ENCODE measurements around the gene UBE4B. TPM values are rescaled to one million over a fixed set of nuclear protein-coding genes. Genes with fewer than 3 reads are reported as not detected.

UBE4B gene
- total and polyA plus RNA-seq, 2 of the 13 experiments (the other 11 are each of a cell fraction or from before 2014, with no cell fraction given) = 15.2 to 24.8 TPM

GRCh38 chr1:10143961-10144485 lies 111.3 kb downstream of the UBE4B start:
- ATAC-seq = no peak
- DNase-seq (ENCODE audit: low spot score) = no peak
- Histone ChIP-seq H3K4me1 (ENCODE audit: insufficient read depth, low read length) (no peaks in the 10 kb centered on the region), H3K27ac (ENCODE audit: extremely low read length, insufficient read depth, low read length) (no peak overlapping the region), H3K36me3 (replicated peaks in 1 of 2; ENCODE audit: control insufficient read depth in 1 of 2, insufficient read depth in 2 of 2, low read length in 2 of 2) (peaks cover 0 to 26% of the 10 kb centered on the region in 2 experiments), H3K9ac (ENCODE audit: insufficient read depth, low read depth, low read length) (no peak overlapping the region), H3K4me3 (replicated peaks in 1 of 3; ENCODE audit: insufficient read depth in 1 of 3, low read depth in 2 of 3, low read length in 3 of 3) (no peak overlapping the region), H4K20me1 (ENCODE audit: insufficient read depth, low read length) (no peaks in the 10 kb centered on the region), H3K27me3 (ENCODE audit: control insufficient read depth in 1 of 2, insufficient read depth in 2 of 2, low read length in 2 of 2) (no peaks in the 10 kb centered on the region), H3K79me2 (ENCODE audit: insufficient read depth, low read length) (no peaks in the 10 kb centered on the region), H3K4me2 (ENCODE audit: low read depth, low read length) (no peak overlapping the region), H2AFZ (ENCODE audit: low read length) (no peak overlapping the region), H3K9me3 (ENCODE audit: low read length) (no peaks in the 10 kb centered on the region)
- ChIA-PET POLR2A (no interaction called here), CTCF (ENCODE audit: low intra/inter-chr PET ratio, low total read pairs) (no interaction called here)
- WGBS (ENCODE audit: low lambda C conversion rate) = 93% methylated on average over 7 of the region's 7 CpGs
- TF ChIP-seq ZNF281 (CRISPR knock-in tag; IDR thresholded peaks at IDR 0.05; ENCODE audit: borderline replicate concordance) = no peak
- TF ChIP-seq JUNB (CRISPR knock-in tag; IDR thresholded peaks at IDR 0.05; ENCODE audit: borderline replicate concordance) = no peak
- TF ChIP-seq ZNF597 (CRISPR knock-in tag; IDR thresholded peaks at IDR 0.05) = no peak
- TF ChIP-seq ZNF510 (CRISPR knock-in tag; IDR thresholded peaks at IDR 0.05; ENCODE audit: low read depth) = no peak
- no peak for TF ChIP-seq ZNF446 (CRISPR knock-in tag; IDR thresholded peaks at IDR 0.05)
- TF ChIP-seq NCOA1 (CRISPR knock-in tag; IDR thresholded peaks at IDR 0.05) = no peak
- TF ChIP-seq ZFP36L1 (CRISPR knock-in tag; IDR thresholded peaks at IDR 0.05) = no peak
- no peak for TF ChIP-seq ZNF296 (CRISPR knock-in tag; conservative IDR thresholded peaks at IDR 0.05)
- TF ChIP-seq POLR2G (IDR thresholded peaks at IDR 0.05; ENCODE audit: low read depth, low read length) = no peak
- no peak for TF ChIP-seq ARNT (IDR thresholded peaks at IDR 0.05)
- no peak for TF ChIP-seq NONO (IDR thresholded peaks at IDR 0.05)
- no peak for TF ChIP-seq NONO (CRISPR knock-in tag; conservative IDR thresholded peaks at IDR 0.05)
- no peak for TF ChIP-seq KDM6A (CRISPR knock-in tag; IDR thresholded peaks at IDR 0.05; ENCODE audit: low read depth)
- no peak for TF ChIP-seq ZNF788 (CRISPR knock-in tag; IDR thresholded peaks at IDR 0.05; ENCODE audit: borderline replicate concordance)
- no peak for TF ChIP-seq ATF7-NPFF (CRISPR knock-in tag; IDR thresholded peaks at IDR 0.05; ENCODE audit: low read depth)
- no peak for TF ChIP-seq HDAC2 (CRISPR knock-in tag; IDR thresholded peaks at IDR 0.05)
- no peak for TF ChIP-seq PRDM4 (CRISPR knock-in tag; IDR thresholded peaks at IDR 0.05; ENCODE audit: borderline replicate concordance)
- no peak for TF ChIP-seq REPIN1 (CRISPR knock-in tag; IDR thresholded peaks at IDR 0.05; ENCODE audit: borderline replicate concordance, low read depth)
- no TSS peak for BruUV-seq (replicated peaks)
- FAIRE-seq = no peak
- in situ Hi-C loops (cut with HindIII; ENCODE audit: extremely low pct_ligation_motif_present, low pct_unique_long_range_greater_than_20kb) (no loop called here), intact Hi-C loops (cut with micrococcal nuclease; ENCODE audit: unreplicated experiment) (no loop called here)

Data from HepG2 (cell line).